Colonic mucosa (tissue), 4 donors: ENCODE measurements around the gene GPANK1. TPM values are rescaled to one million over a fixed set of nuclear protein-coding genes. Genes with fewer than 3 reads are reported as not detected.

Source experiments
- DNase-seq: peaks from one replicate; pipeline ENCODE4 v3.0.0-alpha.2; 2020
- H3K27ac ChIP-seq: fragments of 200-600 bp; one replicate; pipeline ENCODE4 v1.8.0; 2021
- H3K27me3 ChIP-seq: fragments of 200-600 bp; one replicate; pipeline ENCODE4 v1.8.0; 2021
- H3K36me3 ChIP-seq: fragments of 200-600 bp; one replicate; pipeline ENCODE4 v1.8.0; 2021
- H3K4me1 ChIP-seq: fragments of 200-600 bp; one replicate; pipeline ENCODE4 v1.8.0; 2021; ENCODE audit warnings: mild to moderate bottlenecking
- H3K4me3 ChIP-seq: fragments of 200-600 bp; one replicate; pipeline ENCODE4 v1.8.0; 2021
- H3K9ac ChIP-seq, 2 donors: one replicate each; pipeline ENCODE4 v1.7.0; 2013; ENCODE audit warnings: control low read depth in 2 of 2, low read depth in 2 of 2, low read length in 2 of 2
- H3K9me3 ChIP-seq: fragments of 200-600 bp; one replicate; pipeline ENCODE4 v1.8.0; 2021
- CTCF ChIP-seq: fragments of 200-600 bp; IDR thresholded peaks from one replicate; pipeline ENCODE4 v1.8.0; 2022; ENCODE audit warnings: antibody characterized with exemption, mild to moderate bottlenecking
- intact Hi-C: fragments of 100-400 bp; cut with DNase I; formaldehyde crosslinking; loops from one replicate; pipeline ENCODE4 v1.14.1; 2022
- total RNA-seq, 2 donors: library from RNA; stranded (reverse); fragmentation: NEBNext Ultra II Directional in 1 of 2; extraction: Animal tissue kit (Norgen Biotek cat#: 25700) in 1 of 2; gene quantifications; one replicate each; pipeline ENCODE4 v1.2.1, GENCODE V29; 2021
- donor health status: healthy.
- donor health status: DM: no; HTN: no; CAD: no.
- donor health status: DM: no; HTN: no; CAD: no.

The GPANK1 gene
- total RNA-seq, 2 donors from 2014 or later: 11.0 to 14.9 TPM

- Histone ChIP-seq H3K9ac (no peak overlapping the region), H3K9me3 (no peaks in the 10 kb centered on the region), H3K27me3 (no peaks in the 10 kb centered on the region), H3K27ac (peak overlapping the region; percentile 36), H3K4me3 (no peak overlapping the region), H3K36me3 (peaks cover 10% of the 10 kb centered on the region), H3K4me1 (no peaks in the 10 kb centered on the region)
- intact Hi-C loops: no loop called here
- TF ChIP-seq CTCF: no peak
- DNase-seq: peak; percentile 55
Observed at GRCh38 chr6:31690231-31691077, 25.7 kb upstream of the GPANK1 start.

DNA sequence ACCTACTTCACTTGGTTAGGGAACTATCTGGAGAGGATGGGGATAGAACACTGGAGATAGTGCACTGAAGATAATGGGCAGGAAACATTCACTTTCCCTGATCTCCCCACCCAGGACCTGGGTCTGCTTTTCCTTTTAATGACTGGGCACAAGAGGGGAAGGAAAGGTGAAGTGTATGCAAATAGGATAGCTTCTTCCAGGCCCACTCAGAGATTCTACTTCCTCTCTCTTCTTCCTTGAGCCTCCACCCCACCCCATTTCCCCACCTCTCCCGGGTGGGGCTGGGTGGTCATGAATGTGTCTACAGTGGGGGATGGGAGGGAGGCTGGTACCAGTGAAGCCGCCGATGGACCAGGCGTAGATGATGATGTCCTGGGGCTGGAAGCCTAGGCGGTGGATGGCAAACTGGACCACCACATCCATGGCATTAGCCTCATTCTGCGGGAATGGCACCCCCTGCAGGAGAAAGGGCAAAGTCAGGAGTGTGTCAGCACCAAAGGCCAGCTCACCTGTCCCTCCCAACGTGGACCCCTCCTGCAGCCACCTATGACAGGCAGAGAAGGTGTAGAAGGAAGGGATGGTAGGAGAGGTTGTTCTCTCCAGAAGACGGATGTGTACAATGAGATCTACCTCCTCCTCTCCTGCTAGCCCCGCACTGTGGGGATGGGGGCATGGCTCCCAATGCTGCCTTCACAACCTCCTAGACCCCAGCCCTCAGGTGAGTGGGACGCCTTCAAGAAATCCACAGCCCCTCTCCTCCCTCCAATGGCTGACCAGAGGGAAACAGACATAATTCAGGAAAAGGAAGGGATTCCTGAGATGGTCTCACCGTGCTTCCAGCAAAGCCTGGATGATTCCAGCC is 24.7 kb upstream of the GPANK1 start:
- Histone ChIP-seq H3K9ac (no peak overlapping the region), H3K4me1 (no peaks in the 10 kb centered on the region)
- DNase-seq: no peak

DNA sequence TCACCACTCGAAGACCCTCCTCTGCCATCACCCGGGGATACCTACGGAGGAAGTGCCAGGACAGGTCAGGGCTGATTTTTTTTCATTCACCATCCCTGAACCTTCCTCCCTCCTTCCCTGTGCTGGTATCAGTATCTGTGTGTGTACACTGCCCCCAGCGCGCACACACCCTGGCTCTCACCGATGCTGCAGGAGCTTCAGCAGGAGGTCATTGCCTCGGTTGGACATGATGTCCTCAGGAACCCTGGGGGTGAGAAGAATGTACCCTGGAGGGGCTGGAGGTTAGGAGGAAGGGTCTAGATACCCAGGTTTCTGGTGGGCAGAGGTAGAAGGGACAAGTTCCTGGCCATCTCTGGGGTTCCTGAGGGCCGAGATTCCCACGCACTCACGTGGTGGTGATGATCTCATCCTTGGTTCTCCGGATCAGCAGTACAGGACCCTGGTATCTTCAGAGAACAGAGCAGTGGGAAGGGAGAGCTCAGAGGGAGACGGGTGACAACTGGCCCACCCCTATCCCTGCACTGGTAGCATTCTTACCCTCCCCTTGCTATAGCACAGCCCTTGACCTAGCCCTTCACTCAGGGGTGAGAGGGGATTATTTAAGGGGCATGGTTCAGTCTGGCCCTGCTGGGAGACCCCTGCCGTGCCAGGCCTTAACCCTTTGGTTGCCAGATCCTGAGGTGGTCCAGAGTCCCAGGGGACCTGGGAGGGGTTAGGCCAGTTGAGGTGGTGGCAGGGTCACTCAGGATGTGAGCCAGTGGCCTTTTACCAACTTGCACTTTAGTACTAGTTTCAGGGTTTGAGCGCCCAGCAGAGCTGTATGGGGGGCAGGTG is 23.3 kb upstream of the GPANK1 start:
- no peaks in the 10 kb centered on the region for H3K9me3 ChIP-seq
- no peaks in the 10 kb centered on the region for H3K4me1 ChIP-seq
- no peak overlapping the region for H3K9ac ChIP-seq
- H3K27ac ChIP-seq: no peak overlapping the region
- H3K4me3 ChIP-seq: no peak overlapping the region
- intact Hi-C loops: no loop called here
- no peaks in the 10 kb centered on the region for H3K27me3 ChIP-seq
- DNase-seq: no peak
- H3K36me3 ChIP-seq: peaks cover 10% of the 10 kb centered on the region
- no peak for TF ChIP-seq CTCF

More for the DNA sequence above, 24.7 kb upstream of the GPANK1 start:
- H3K9me3 ChIP-seq: no peaks in the 10 kb centered on the region
- H3K36me3 ChIP-seq: peaks cover 10% of the 10 kb centered on the region
- H3K27ac ChIP-seq: peak overlapping the region; percentile 36
- intact Hi-C loops: no loop called here
- no peaks in the 10 kb centered on the region for H3K27me3 ChIP-seq
- TF ChIP-seq CTCF: peak; percentile 25
- H3K4me3 ChIP-seq: no peak overlapping the region

DNA sequence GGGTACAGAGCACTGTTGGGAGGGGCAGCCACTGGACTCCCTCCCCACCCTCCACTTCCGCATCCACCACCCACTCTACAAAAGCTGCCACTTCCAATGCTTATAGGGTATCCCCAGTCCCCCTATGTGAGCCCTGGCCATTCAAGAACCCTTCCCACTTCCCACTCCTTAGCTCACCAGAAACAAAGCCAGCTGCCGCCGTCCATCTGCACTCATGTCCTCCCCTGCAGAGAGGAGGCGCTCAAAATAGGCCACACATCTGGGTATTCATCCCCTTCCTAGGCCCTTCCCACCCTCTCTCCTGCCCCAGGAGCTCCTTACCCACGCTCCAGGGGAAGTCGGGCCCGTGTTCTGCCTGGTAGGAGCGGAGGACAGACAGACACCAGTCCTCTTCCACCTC is 22.5 kb upstream of the GPANK1 start:
- Histone ChIP-seq H3K9ac (no peak overlapping the region), H3K4me1 (no peaks in the 10 kb centered on the region), H3K36me3 (peaks cover 10% of the 10 kb centered on the region), H3K27me3 (no peaks in the 10 kb centered on the region), H3K9me3 (no peaks in the 10 kb centered on the region), H3K27ac (no peak overlapping the region), H3K4me3 (no peak overlapping the region)
- no peak for TF ChIP-seq CTCF
- intact Hi-C loops: no loop called here
- DNase-seq: no peak

DNA sequence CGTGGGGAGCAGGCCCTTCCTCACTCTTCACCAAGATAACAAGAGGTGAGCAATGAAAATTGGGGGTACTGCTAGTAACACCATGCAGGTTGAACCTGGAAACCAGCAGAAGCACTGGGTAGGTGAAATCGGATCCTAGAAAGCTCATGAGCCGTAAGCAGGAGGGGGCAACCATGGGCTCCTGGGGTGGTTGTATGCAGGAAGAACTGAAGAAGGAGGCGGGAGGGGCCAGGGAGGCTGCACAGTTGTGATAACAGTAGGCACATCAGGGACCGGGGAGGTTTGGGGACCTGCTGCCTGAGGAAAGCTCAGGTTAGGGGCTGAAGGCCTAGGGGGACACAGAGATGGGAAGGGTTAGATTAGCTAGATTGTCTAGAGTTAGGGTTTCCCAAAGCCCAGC is 21.7 kb upstream of the GPANK1 start:
- no peak for TF ChIP-seq CTCF
- Histone ChIP-seq H3K9ac (no peak overlapping the region), H3K27ac (no peak overlapping the region), H3K9me3 (no peaks in the 10 kb centered on the region), H3K4me3 (no peak overlapping the region), H3K27me3 (no peaks in the 10 kb centered on the region), H3K36me3 (peaks cover 10% of the 10 kb centered on the region), H3K4me1 (no peaks in the 10 kb centered on the region)
- intact Hi-C loops: no loop called here
- no peak for DNase-seq
